Transverse colon (tissue), 4 donors: ENCODE data around the gene CABP4. TPM values are rescaled to one million over a fixed set of nuclear protein-coding genes. Genes with fewer than 3 reads are reported as not detected.
A peak's percentile ranks its signal among the peaks of the same experiment; 100 is the strongest.

Source experiments
- DNase-seq: peaks from one replicate; pipeline ENCODE4 v3.0.0-alpha.2; 2019
- H3K27ac ChIP-seq, 4 donors: fragments of 200-600 bp; sonication (generic); 2 replicates each; pipeline ENCODE4 v1.5.1; 2016 to 2018; ENCODE audit warnings: inconsistent platforms in 4 of 4
- H3K27me3 ChIP-seq: fragments of 200-600 bp; sonication (generic); 2 replicates; pipeline ENCODE4 v1.5.1; 2017; ENCODE audit warnings: inconsistent platforms
- H3K36me3 ChIP-seq, 4 donors: fragments of 200-600 bp; sonication (generic); 2 replicates each; pipeline ENCODE4 v1.5.1; 2017 to 2019; ENCODE audit warnings: inconsistent platforms in 4 of 4
- H3K4me1 ChIP-seq, 4 donors: fragments of 200-600 bp; sonication (generic); 2 replicates each; pipeline ENCODE4 v1.5.1; 2017 to 2020; ENCODE audit warnings: inconsistent platforms in 4 of 4
- H3K4me3 ChIP-seq, 4 donors: fragments of 200-600 bp; sonication (generic); 1 replicate in 1 of 4; 2 replicates in 3 of 4; pipeline versions ENCODE4 v1.5.1 to v1.6.1; 2017 to 2019; ENCODE audit warnings: inconsistent platforms in 4 of 4
- H3K9me3 ChIP-seq, 2 donors: fragments of 200-600 bp; sonication (generic); 2 replicates each; pipeline ENCODE4 v1.5.1; 2017 to 2019; ENCODE audit warnings: inconsistent platforms in 2 of 2
- CTCF ChIP-seq, 5 experiments: fragments of 200-600 bp in 3 of 5; fragments of 450-650 bp in 2 of 5; sonication (generic) in 3 of 5; IDR thresholded peaks; 1 replicate in 2 of 5; 2 replicates in 3 of 5; pipeline ENCODE4 v1.5.1; 2016 to 2017; ENCODE audit warnings: antibody characterized with exemption in 5 of 5, inconsistent platforms in 3 of 5, mild to moderate bottlenecking in 2 of 5, moderate library complexity in 1 of 5
- EP300 ChIP-seq: sonication (generic); formaldehyde crosslinking; IDR thresholded peaks from one replicate; pipeline ENCODE4 v1.6.1; 2017; ENCODE audit warnings: antibody characterized with exemption, low read depth
- POLR2A ChIP-seq: fragments of 450-650 bp; IDR thresholded peaks from one replicate; pipeline ENCODE4 v1.6.1; 2016; ENCODE audit warnings: antibody characterized with exemption, mild to moderate bottlenecking, moderate library complexity
- POLR2AphosphoS5 ChIP-seq, 3 donors: sonication (generic); formaldehyde crosslinking; IDR thresholded peaks; one replicate each; pipeline ENCODE4 v1.6.1; 2016; ENCODE audit warnings: antibody characterized with exemption in 3 of 3
- WGBS, 2 donors: methylation state at CpG; one replicate each; pipeline ENCODE4 v1.1.5; 2018; ENCODE audit warnings: low coverage in 1 of 2; 5-methylcytosine and 5-hydroxymethylcytosine counted together
- in situ Hi-C, 4 donors: fragments of 200-750 bp; cut with MboI; loops; one replicate each; pipeline versions ENCODE4 v1.15.0 to v1.15.1; 2017; ENCODE audit warnings: low sequenced_read_pairs in 3 of 4, low pct_ligation_motif_present in 1 of 4, low pct_unique_long_range_greater_than_20kb in 1 of 4
- intact Hi-C: fragments of 100-400 bp; cut with DNase I; formaldehyde crosslinking; loops from one replicate; pipeline ENCODE4 v1.15.1; 2023; ENCODE audit warnings: low total_unique reads
- total RNA-seq, 4 donors: library from RNA; depleted of rRNA; stranded (reverse); fragments of >200 nt; gene quantifications; one replicate each; pipeline ENCODE4 v1.1.0, GENCODE V29; 2016

Gene CABP4
- total RNA-seq, 4 donors from 2014 or later: 1.2 to 2.2 TPM; not detected in 2

GRCh38 chr11:67482827-67483798 lies 28.0 kb downstream of the CABP4 start, which contains the start of gene AIP:
Gene AIP (plus strand): TSS chr11:67483026. CDS start chr11:67483159, 133 bp downstream.
- Histone ChIP-seq H3K4me3 (peak within 1 kb of the TSS; percentile 40 to 62 (median 46)), H3K27ac (peak within 1 kb of the TSS; percentile 82 to 90 (median 90)), H3K27me3 (no peaks in the 10 kb centered on the region), H3K9me3 (no peaks in the 10 kb centered on the region), H3K36me3 (peaks cover 0 to 5% (median 0%) of the 10 kb centered on the region in 4 donors), H3K4me1 (peaks cover 15 to 32% (median 25%) of the 10 kb centered on the region in 4 donors)
- TF ChIP-seq POLR2A (peak; percentile 78), POLR2AphosphoS5 (IDR thresholded peaks at IDR 0.05) (peak; percentile 62 to 79 (median 67)), CTCF (IDR thresholded peaks at IDR 0.05) (peak in 3 of 5 experiments; percentile 21 to 69 (median 50)), EP300 (no peak)
- DNase-seq: peak; percentile 98
- 0 to 10% methylated on average over 2 to 60 of the region's 60 CpGs for WGBS, 2 donors
- intact Hi-C loops (loop anchor here (5.0 kb wide), 1 partner anchor 81 kb away; the partner anchor contains the start of genes PPP1CA and TBC1D10C), in situ Hi-C loops (loop anchor here in 2 of 4 donors (10.0 kb wide), 1 partner anchor 88 kb away; the partner anchor contains the start of gene RAD9A (in 2 of the 2))

- H3K9me3 ChIP-seq: no peaks in the 10 kb centered on the region
- DNase-seq: peak; percentile 11
- no peaks in the 10 kb centered on the region for H3K27me3 ChIP-seq
- H3K4me1 ChIP-seq: peaks cover 15 to 32% (median 25%) of the 10 kb centered on the region in 4 donors
- WGBS, 2 donors: 65 to 78% methylated on average over 11 to 16 of the region's 16 CpGs
- in situ Hi-C loops: loop anchor here in 2 of 4 donors (10.0 kb wide), 1 partner anchor 89 kb away; the partner anchor contains the start of gene RAD9A (in 2 of the 2)
- intact Hi-C loops: loop anchor here (5.0 kb wide), 1 partner anchor 82 kb away; the partner anchor contains the start of genes PPP1CA and TBC1D10C
- H3K36me3 ChIP-seq: peaks cover 0 to 5% (median 0%) of the 10 kb centered on the region in 4 donors
- TF ChIP-seq CTCF (IDR thresholded peaks at IDR 0.05) (no peak), POLR2A (no peak), POLR2AphosphoS5 (IDR thresholded peaks at IDR 0.05) (no peak), EP300 (no peak)
- peak overlapping the region; percentile 82 to 90 (median 90) for H3K27ac ChIP-seq
- H3K4me3 ChIP-seq: peak overlapping the region in 2 of 4 donors; percentile 40 to 62
Observed at GRCh38 chr11:67483831-67484665, 28.9 kb downstream of the CABP4 start.

GRCh38 chr11:67484847-67485311 lies 29.7 kb downstream of the CABP4 start:
- DNase-seq: peak; percentile 57
- 65 to 74% methylated on average over 3 to 11 of the region's 11 CpGs for WGBS, 2 donors
- intact Hi-C loops (loop anchor here (5.0 kb wide), 1 partner anchor 83 kb away; the partner anchor contains the start of genes PPP1CA and TBC1D10C), in situ Hi-C loops (loop anchor here in 2 of 4 donors (10.0 kb wide), 1 partner anchor 90 kb away; the partner anchor contains the start of gene RAD9A (in 2 of the 2))
- Histone ChIP-seq H3K27ac (peak overlapping the region; percentile 37 to 90 (median 74)), H3K27me3 (no peaks in the 10 kb centered on the region), H3K4me1 (peaks cover 15 to 36% (median 25%) of the 10 kb centered on the region in 4 donors), H3K36me3 (peaks cover 0 to 5% (median 0%) of the 10 kb centered on the region in 4 donors), H3K9me3 (no peaks in the 10 kb centered on the region), H3K4me3 (no peak overlapping the region)
- TF ChIP-seq POLR2A (no peak), CTCF (IDR thresholded peaks at IDR 0.05) (no peak), EP300 (no peak), POLR2AphosphoS5 (IDR thresholded peaks at IDR 0.05) (no peak)
